Breast epithelium (tissue), 3 donors: ENCODE results near the gene HSPA4.
"Not testable (repeated sequence)": the region's sequence is repeated elsewhere in the genome, so short reads cannot be mapped to it uniquely, and the experiment has no call there.

Experiments used
- POLR2AphosphoS5 ChIP-seq, 3 donors: sonication (generic); formaldehyde crosslinking; IDR thresholded peaks; one replicate each; pipeline ENCODE4 v1.6.1; 2017; ENCODE audit warnings: antibody characterized with exemption in 3 of 3
- TF ChIP-seq, protein P1 (sequence below), 3 donors: fragments of 450-650 bp; IDR thresholded peaks; one replicate each; pipeline ENCODE4 v1.5.1; 2016 to 2017; ENCODE audit warnings: antibody characterized with exemption in 3 of 3, mild to moderate bottlenecking in 3 of 3, moderate library complexity in 3 of 3

DNA sequence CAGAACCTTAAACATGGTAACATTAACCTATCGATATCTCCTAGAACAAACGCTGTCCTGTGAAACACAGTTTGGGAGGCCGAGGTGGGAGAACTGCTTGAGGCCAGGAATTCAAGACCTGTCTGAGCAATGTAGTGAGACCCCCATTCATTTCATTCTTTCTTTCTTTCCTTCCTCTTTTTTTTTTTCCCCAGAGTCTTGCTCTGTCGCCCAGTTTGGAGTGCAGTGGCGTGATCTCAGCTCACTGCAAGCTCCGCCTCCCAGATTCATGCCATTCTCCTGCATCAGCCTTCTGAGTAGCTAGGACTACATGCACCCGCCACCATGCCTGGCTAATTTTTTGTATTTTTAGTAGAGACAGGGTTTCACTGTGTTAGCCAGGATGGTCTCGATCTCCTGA is 5.3 kb upstream of the HSPA4 start:
- not testable (repeated sequence) for TF ChIP-seq POLR2AphosphoS5 (IDR thresholded peaks at IDR 0.05)
- TF ChIP-seq, protein P1, sequence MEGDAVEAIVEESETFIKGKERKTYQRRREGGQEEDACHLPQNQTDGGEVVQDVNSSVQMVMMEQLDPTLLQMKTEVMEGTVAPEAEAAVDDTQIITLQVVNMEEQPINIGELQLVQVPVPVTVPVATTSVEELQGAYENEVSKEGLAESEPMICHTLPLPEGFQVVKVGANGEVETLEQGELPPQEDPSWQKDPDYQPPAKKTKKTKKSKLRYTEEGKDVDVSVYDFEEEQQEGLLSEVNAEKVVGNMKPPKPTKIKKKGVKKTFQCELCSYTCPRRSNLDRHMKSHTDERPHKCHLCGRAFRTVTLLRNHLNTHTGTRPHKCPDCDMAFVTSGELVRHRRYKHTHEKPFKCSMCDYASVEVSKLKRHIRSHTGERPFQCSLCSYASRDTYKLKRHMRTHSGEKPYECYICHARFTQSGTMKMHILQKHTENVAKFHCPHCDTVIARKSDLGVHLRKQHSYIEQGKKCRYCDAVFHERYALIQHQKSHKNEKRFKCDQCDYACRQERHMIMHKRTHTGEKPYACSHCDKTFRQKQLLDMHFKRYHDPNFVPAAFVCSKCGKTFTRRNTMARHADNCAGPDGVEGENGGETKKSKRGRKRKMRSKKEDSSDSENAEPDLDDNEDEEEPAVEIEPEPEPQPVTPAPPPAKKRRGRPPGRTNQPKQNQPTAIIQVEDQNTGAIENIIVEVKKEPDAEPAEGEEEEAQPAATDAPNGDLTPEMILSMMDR (IDR thresholded peaks at IDR 0.05), result not testable (repeated sequence)
